Body of pancreas (tissue), 4 donors: ENCODE results near the gene AFG1L.

Source experiments
- POLR2A ChIP-seq, 3 donors: fragments of 450-650 bp; IDR thresholded peaks; one replicate each; pipeline ENCODE4 v1.6.1; 2016; ENCODE audit warnings: antibody characterized with exemption in 3 of 3, mild to moderate bottlenecking in 2 of 3
- TF ChIP-seq, protein P1 (sequence below), 7 experiments: fragments of 450-650 bp in 4 of 7; fragments of 200-600 bp in 3 of 7; sonication (generic) in 3 of 7; IDR thresholded peaks; one replicate each; pipeline ENCODE4 v1.5.1; 2016 to 2019; ENCODE audit warnings: antibody characterized with exemption in 7 of 7

GRCh38 chr6:108560463-108561308, 265.8 kb downstream of the AFG1L start, which contains the start of gene FOXO3:
- TF ChIP-seq, protein P1, sequence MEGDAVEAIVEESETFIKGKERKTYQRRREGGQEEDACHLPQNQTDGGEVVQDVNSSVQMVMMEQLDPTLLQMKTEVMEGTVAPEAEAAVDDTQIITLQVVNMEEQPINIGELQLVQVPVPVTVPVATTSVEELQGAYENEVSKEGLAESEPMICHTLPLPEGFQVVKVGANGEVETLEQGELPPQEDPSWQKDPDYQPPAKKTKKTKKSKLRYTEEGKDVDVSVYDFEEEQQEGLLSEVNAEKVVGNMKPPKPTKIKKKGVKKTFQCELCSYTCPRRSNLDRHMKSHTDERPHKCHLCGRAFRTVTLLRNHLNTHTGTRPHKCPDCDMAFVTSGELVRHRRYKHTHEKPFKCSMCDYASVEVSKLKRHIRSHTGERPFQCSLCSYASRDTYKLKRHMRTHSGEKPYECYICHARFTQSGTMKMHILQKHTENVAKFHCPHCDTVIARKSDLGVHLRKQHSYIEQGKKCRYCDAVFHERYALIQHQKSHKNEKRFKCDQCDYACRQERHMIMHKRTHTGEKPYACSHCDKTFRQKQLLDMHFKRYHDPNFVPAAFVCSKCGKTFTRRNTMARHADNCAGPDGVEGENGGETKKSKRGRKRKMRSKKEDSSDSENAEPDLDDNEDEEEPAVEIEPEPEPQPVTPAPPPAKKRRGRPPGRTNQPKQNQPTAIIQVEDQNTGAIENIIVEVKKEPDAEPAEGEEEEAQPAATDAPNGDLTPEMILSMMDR (IDR thresholded peaks at IDR 0.05): peak in 2 of 7 experiments; percentile 2 to 9
- peak; percentile 95 to 99 (median 98) for TF ChIP-seq POLR2A (IDR thresholded peaks at IDR 0.05)
